ENCODE data around the gene CACNG4.

DNA sequence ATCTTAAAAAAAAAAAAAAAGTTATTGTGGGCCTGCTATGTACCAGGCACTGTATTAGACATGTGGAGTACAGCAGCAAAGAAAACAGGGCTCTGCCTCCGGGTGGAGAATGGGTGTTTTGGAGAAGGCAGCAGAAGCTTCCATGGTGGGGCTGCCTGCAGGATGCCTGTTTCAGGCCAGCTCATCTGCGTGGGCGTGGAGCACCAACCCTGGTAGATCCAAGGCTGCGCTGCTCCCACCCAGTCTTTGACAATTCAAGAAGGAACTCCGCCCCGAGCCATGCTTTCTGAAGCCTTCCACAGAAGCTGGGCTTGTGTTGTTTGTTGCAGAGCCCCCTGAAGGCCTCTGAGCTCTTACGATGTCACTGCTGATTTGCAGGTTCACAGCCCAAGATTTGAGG, 56.7 kb downstream of the CACNG4 start:
- TF ChIP-seq, protein P1, sequence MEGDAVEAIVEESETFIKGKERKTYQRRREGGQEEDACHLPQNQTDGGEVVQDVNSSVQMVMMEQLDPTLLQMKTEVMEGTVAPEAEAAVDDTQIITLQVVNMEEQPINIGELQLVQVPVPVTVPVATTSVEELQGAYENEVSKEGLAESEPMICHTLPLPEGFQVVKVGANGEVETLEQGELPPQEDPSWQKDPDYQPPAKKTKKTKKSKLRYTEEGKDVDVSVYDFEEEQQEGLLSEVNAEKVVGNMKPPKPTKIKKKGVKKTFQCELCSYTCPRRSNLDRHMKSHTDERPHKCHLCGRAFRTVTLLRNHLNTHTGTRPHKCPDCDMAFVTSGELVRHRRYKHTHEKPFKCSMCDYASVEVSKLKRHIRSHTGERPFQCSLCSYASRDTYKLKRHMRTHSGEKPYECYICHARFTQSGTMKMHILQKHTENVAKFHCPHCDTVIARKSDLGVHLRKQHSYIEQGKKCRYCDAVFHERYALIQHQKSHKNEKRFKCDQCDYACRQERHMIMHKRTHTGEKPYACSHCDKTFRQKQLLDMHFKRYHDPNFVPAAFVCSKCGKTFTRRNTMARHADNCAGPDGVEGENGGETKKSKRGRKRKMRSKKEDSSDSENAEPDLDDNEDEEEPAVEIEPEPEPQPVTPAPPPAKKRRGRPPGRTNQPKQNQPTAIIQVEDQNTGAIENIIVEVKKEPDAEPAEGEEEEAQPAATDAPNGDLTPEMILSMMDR (conservative IDR thresholded peaks at IDR 0.05) = no peak
- TF ChIP-seq ZFX (IDR thresholded peaks at IDR 0.05) = no peak

Measured in C4-2B (cell line).